Fibroblast of skin of right biceps (primary cell): ENCODE data around the gene RYR3.
A peak's percentile ranks its signal among the peaks of the same experiment; 100 is the strongest.
"Not testable (repeated sequence)": the region's sequence is repeated elsewhere in the genome, so short reads cannot be mapped to it uniquely, and the experiment has no call there.

Source experiments
- DNase-seq: peaks from one replicate; pipeline ENCODE4 v3.0.0-alpha.2; 2013

Gene RYR3

DNA sequence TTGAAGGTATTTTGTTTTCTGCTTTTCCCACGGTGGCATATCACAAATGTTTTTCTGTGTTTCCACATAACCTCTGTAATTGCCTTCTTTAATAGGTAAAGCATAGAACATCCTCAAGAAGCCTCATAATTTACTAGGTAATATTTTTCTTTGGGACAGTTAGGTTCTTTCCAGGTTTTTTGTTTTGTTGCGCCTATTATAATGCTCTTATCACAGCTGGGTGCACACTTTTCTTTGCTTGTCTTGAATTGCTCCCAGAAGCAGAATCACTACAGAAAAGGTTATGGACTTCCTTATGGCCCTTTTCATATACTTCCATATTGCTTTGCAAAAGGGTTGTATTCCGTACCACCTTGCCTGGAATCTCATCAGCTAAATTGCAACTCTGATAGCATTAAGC is 213.5 kb downstream of the RYR3 start:
- no peak for DNase-seq

DNA sequence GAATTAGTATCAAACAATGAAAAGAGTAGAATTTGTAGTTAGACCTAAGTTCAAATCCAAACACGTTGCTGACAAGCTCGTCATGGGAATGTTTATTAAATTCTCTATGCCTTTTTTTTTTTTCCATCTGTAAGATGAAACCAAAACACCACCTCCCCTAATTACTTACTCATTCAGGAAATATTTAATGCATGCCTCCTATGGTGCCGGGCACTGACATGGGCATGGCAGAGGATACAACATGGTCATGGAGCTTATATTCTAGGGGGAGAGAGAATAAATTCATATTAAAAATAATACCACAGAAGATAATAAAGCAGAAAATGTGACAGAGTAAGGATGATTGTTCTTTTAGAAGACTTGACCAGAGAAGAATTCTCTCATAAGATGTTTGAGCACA is 215.8 kb downstream of the RYR3 start:
- no peak for DNase-seq

DNA sequence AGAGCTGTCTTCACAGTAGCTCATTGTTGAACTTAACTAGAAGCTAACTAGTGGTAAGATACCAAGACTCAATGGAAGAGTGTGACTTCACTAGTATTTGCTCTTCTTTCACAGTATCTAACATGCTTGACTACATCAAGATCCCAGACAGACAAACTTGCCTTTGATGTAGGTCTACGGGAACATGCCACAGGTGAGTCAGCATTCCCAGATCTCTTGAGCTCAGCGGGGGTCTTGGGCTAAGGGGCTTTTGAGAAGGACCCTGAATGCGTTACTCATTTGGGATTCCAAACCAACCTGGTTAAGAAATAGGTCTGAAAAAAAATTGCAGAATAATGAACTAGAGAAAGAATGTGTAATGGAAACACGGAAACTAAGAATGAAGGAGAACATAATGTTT is 222.4 kb downstream of the RYR3 start:
- DNase-seq: no peak

DNA sequence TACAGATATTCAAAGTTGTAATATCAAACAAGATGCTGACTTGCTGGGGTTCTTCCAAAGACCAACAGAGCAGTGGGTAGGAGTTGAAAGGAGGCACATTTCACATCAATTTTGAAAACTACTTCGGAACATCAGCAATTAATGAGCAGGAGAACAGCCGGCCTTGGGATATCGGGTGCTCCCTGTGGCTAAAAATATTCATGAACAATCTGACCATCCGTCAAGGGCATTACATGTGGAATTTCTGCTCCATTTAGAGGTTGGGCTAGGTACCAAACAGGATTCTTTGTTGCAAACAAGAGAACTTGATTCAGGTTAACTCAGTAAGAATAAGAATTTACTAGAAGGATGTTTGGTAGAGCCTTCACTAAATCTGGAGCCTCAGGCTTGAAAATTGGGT is 223.9 kb downstream of the RYR3 start:
- DNase-seq: no peak

DNA sequence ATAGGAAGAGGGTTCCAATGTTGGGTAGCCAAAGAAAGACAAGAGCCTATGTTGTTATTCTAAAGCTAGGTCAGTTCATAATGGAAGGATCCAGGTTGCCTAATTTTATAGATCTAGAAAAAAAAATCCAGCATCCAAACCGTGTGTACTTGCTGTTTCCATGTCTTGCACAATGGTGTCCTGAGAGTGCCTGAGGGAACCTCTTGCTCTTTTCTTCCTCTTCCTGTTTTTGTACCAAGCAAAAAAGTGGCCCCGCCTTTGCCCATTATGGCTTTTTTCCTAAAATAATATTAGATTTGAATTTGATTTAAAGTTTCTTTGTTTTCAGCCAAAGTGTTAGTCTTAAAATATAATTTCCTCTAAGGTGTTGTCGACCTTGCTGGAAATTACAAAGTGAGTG is 224.4 kb downstream of the RYR3 start:
- DNase-seq: no peak

DNA sequence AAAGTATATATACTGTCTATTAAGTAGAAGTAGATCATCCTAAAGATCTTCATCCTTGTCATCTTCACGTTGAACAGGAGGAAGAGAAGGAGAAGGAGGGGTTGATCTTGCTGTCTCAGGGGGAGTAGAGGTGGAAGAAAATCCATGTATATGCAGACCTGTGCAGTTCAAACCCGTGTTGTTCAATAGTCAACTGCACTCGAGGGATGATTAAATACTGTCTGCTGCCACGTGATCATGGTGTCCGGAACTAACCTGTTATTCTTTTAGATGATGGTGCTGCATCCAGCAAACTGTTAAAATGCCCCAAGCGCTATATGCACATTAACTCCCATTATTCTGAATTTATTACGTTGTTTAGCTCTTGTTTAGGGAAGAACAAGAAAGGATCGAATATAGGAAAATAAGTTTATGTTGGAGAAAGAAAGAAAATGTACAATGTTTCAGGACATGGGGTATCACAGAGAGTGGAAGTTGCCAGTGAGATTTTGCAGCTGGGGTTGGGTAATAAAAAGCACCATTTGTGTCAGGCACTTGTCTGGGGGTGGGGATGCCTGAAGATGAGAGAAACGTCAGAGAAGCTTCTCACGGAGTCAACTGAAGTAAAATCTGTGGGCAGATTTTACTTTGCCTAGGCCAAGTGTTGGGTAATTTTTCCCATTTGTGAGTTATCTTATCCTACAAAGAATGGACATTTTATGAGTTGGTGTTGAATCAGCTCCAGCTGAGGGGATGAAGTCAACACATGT is 229.2 kb downstream of the RYR3 start:
- DNase-seq: no peak

DNA sequence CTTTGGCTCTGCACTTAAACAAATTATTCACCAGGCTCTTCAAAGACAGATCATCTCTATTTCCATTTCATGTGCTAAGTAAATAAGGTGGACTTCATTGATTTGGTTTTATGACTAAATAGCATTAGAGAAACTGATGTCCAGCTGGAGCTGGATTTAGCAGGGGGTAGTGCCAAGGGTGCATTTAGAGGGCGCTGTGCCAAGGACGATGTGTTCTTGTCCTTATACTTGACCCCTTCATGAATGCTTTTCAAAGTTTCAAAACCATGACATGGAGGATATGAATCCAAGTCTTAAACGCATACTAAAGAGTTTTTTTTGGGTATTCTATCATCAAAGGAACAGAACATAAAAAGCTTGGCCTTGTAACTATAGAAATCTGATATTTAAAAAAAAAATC is 233.2 kb downstream of the RYR3 start:
- DNase-seq: no peak

DNA sequence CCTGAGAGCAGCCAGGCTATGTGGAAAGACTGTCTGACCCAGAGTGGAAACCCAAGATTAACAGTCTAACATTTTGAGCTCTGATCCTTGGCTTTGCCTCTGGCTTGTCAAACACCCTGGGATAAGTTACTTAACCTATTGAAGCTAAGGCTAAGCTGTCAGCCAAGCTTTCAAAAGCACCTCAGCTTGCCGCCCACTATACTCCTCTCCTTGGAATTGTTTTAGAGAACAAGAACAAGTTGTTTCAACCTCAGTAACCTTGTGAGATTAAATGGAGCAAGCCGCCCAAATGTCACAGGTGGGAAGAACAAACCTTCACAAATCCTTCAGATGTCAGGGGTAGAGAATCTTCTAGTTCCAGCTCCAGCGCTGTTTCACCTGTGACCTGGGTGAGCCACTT is 235.1 kb downstream of the RYR3 start:
- DNase-seq: no peak

DNA sequence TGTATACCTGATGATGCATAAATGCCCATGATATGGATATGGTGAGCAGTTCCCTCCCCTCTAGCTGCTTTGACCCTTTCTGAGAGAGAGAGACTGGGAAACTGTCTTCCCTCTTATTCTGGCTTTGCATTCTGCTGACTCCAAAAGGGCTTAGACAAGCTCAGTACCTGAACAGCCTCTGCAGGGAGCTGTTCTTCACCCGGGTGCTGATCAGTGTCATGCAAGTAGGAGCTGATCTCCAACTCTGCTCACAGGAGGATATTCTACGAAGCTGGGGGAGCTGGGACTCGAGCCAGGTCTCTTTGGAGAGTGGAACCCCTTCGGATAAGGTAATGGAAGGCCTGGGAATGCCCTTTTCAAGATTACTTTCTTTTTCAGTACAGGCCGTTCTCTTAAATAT is 237.1 kb downstream of the RYR3 start:
- peak; percentile 46 for DNase-seq

DNA sequence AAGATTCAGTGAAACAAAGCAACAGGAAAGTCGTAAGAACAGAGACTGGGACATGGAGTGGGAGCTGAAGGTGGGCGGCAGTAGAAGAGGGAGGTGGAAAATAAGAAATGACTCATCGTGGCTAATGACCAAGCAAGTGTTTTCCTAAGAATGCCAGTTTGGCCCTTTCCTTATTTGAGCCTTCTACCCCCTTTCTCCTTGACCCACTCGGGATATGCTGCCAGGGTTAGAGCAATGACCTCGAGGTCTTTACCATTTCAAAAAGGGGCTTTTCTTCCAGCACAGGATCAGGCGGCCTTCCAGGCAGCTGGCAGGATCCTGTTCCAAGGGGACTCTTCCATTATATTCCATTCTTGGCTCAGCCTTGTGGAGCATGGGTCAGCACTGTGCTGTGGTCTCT is 241.1 kb downstream of the RYR3 start:
- DNase-seq: no peak

DNA sequence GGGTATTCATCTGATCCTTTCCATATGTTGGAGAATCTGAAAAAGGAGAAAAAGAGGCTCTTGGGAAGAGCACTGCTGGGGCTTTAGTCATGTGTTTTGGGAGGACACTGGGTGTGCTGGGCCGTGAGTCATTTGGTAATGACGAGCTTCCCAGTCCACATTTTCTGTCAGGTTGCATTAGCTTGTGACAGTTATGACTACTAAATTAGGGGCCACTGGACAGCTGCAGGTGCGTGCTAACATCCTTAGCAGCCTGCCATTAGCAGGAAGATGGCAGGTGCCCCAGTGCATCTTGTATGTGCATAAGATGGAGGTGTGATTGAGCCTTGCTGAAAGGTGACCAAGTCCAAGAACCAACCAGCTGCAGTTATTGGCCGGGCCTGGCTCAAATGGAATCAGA is 242.4 kb downstream of the RYR3 start:
- no peak for DNase-seq

DNA sequence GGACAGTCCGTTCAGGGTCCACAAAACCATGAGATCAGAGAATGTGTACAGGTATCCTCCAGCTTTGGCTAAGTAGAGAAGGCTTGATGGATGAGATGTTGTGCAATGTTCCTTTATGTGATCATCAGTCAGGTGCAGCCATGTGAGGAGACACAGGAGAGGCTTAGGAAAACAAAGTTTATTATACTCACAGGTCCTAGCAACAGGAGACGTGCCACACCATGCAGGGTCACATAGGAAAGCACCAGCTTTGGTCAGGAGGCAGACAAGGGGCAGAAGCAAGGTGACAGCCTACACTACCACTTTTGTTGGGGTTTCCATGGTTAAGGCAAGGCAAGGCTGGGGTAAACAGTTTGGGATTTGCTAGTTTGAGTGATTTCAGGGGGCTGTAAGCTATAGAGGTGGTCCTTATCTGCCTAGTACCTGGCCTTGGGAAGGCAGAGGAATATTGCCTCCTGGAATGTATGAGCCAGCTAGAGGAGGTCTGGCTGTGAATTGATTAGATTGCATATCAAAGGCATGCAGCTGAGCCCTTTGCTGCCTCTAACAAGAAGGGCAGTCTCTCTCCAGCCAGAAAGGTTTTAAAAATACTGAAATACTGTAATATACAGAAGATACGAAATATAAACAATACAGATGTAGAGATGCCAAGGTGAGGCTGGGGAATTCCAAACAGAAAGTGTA is 248.6 kb downstream of the RYR3 start:
- no peak for DNase-seq

DNA sequence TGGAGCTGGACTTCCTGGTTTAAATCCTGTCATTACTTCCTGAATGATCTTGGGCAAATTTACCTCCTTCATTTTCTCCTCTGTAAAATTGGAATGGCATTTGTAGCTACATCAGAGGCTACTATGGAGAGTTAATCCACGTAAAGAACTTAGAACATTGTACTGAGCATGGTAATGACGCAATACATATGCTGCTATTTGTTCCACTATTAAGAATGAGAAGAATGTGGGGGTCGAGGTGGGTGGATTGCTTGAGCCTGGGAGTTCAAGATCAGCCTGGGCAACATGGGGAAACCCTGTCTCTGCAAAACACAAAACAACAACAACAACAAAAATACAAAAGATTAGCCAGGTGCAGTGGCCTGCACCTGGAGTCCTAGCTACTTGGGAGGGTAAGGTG is 250.6 kb downstream of the RYR3 start:
- no peak for DNase-seq

DNA sequence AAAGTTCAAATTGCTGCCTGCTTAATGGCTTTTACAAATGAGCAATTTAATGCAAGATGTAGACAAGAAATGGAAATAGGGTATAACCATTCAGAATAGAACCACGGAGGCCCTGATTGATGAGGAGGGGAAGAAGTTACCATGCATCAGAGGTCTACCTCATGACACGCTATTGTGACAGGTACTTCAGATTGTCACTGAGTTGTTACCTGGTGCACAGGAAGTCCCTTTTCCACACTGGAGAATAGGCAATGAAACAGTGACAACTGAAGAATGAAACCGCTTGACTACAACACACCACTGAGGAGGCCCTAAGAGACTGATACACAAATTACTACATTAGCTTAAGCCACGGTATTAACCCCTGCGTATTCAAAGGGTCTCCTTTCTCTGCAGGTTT is 251.2 kb downstream of the RYR3 start:
- no peak for DNase-seq

DNA sequence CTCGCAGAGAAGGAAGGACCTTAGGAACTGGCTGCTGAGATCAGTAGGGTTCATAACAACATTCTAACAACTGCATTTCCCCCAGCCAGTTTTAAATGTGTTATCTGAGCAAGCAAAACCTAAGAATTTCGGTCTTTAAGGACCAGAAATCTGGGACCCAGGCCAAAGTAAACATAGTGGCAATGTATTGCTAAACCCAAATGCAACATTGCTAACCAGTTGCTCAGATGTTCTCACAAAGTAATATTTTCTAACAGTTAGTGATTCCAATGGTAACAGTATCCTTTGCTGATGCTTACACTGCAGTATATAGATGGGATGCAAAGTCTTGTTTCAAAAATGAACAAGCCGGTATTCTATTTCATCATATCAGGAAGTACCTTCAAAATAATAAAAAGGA is 254.3 kb downstream of the RYR3 start:
- DNase-seq: peak; percentile 38

DNA sequence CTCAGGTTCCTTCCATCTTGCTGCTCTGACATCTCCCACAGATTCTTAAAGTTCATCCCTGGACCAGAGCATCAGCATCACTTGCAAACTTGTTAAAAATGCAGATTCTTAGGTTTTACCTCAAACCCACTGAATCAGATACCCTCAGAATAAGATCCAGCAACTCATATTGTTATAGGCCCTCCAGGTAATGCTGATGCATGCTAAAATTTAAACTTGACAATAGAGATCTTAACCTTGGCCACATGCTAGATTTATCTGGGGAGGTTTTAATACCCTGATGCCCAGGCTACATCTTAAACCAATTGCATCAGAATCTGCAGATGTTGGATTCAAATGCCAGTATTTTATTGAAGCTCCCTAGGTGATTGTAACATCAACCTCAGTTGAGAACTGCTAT is 256.9 kb downstream of the RYR3 start:
- DNase-seq: no peak

DNA sequence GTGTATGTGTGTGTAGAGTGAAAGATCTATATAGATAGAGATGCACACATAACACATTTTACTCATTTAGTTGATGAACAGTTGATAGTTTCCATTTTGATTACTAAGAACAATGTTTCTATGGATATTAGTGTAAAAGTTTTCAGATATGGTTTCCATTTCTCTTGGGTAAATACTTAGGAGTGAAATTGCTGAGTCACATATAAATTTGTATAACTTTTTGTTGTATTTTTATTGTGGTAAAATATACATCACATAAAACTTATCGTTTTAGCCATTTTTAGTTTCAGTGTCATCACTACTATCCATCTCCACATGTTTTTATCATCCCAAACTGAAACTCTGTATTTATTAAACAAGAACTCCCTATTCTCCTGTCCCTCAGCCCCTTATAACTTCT is 258.3 kb downstream of the RYR3 start:
- DNase-seq: no peak

DNA sequence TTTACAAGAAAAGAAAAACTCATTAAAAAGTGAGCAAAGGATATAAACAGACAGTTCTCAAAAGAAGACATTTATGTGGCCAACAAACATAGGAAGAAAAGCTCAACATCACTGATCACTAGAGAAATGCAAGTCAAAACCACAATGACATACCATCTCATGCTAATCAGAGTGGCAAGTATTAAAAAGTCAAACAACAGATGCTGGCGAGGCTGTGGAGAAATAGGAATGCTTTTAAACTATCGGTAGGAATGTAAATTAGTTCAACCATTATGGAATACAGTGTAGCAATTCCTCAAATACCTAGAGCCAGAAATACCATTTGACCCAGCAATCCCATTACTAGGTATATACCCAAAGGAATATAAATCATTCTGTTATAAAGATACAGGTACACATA is 267.1 kb downstream of the RYR3 start:
- not testable (repeated sequence) for DNase-seq

DNA sequence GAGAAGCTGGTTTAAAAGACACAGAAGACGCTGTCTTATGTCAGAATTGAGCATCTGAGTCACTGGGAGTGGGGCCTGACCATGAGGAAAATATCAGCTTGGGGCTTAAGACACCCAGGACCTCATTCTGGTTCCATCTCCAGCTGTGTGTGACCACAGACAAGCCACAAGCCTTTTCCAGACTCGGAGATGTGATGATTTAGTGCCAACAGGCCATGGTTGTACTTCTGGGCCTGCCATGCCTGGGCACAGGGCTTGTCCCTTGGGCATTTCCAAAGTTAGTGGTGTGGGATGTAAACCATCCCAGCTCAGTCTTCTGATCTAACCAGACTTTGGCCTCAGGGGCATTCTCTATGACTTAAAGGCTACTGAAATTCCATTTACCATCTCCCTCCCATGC is 269.8 kb downstream of the RYR3 start:
- no peak for DNase-seq

DNA sequence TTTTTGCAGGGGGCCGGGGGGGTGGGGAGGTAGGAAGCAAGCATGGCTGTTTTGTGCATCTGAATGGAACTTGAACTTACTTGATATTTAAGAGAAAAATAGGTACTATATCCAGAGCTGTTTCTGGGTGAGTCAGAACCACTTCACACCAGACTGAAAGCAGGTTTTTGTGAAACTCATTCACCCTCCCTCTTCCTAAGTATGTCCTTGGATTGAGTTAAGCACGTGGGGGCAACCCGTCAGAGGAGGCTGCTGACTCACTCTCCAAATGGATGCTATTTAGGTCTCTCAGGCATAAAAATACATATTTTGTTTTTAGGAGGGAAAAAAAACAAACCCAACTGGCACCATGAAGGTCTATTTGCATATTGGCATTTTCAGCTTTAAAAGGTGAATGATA is 270.3 kb downstream of the RYR3 start:
- DNase-seq: peak; percentile 30

DNA sequence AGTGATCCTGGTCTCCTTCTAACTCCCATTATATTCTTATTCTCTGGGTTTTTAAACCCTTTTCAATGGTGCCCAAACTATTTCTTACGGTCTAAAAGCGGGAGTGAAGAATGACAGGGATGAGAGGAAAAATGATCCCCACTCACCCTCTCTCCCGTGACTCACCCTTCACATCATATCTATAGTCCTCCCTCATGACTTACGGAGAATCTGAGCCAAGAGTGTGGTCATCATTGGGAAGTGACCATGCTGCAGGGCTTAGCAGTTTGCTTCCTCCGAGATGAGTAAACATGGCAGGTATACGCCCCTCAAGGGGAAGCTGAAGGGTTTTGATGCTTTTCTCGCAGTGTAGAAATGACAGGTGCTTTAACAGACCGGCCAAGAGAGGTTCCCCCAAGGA is 274.0 kb downstream of the RYR3 start:
- peak; percentile 25 for DNase-seq

DNA sequence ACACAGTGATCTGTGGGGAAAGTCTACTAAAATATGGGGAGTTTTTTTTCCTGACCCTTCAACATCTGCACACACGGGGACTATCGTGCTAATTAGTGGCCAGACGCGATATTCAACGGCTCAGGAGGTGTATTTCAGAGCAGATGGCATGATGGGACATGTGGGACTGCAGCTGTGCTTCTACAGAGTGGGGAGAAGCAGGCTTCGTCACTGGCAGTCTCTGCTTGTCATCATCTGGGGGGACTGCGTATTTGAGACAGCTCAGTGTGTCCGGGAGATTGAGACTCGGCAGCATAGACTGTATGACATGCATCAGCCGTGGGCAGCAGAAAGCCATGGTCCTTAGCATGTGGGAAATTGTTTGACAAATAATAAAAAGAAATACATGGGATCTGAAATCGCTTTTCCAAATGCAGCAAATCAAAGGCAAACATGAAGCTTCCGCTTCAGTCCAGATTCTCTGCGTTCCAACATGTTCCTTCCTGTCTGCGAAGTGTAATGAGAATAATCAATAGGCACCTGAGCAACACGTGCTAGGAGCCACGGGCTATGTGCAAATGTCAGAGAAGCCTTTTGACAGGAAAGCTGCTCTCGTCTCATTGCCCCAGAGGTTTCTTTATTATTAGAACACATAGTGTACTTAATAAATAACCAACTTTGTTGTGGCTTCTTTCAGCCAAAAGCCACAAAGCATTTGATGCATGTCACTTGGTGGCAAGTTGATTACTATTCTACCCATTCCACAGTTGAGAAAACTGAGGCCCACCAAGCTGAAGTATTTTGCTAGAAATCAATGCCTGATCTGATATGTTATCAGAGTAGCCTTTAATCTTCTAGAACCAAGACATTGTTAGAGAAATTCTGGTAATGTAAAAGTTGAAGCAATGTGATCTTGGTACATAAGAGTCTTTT is 276.3 kb downstream of the RYR3 start:
- DNase-seq: no peak

DNA sequence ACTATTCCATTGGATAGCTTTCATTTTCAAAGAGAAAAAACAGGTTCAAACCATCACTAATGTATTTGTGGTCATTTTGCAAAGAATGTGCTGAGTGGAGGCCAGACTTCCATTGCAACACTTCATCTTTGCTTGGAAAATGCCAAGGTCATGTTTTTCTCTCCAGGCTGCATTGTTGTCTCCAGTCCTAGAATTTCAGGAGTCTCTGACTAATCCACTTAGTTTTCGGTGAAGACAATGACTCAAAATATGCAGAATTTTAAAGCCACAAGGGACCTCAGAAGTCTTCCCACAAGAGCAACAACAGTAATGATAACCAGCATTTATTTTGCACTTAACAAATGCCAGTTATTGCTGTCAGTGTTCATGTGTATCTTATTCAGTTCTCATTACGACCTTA is 277.0 kb downstream of the RYR3 start:
- peak; percentile 8 for DNase-seq

DNA sequence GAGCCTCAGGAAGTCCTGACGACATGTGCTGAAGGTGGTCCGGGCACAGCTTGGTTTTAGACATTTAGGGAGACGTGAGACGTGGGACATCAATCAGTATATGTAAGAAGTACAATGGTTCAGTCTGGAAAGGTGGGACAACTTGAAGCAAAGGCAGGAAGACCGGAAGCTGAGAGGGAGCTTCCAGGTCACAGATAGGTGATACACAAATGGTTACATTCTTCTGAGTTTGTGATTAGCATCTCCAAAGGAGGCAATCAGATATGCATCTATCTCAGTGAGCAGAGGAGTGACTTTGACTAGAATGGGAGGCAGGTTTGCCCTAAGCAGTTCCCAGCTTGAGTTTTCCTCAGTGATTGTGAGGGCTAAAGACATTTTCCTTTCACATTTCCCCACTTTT is 282.1 kb downstream of the RYR3 start:
- DNase-seq: no peak
